Immature natural killer cell (primary cell): ENCODE results near the gene ANKFY1. TPM values are rescaled to one million over a fixed set of nuclear protein-coding genes. Genes with fewer than 3 reads are reported as not detected.
"Not testable (repeated sequence)": the region's sequence is repeated elsewhere in the genome, so short reads cannot be mapped to it uniquely, and the experiment has no call there.

Experiments used
- DNase-seq, 3 donors: peaks; one replicate each; pipeline ENCODE4 v3.0.0; 2022; ENCODE audit warnings: mixed read lengths in 1 of 3
- H3K27ac Mint-ChIP-seq, 6 donors: one replicate each; pipeline ENCODE4 v1.8.0; 2020; ENCODE audit warnings: mixed read lengths in 6 of 6, mild to moderate bottlenecking in 5 of 6, inconsistent platforms in 4 of 6, moderate library complexity in 3 of 6
- H3K27me3 Mint-ChIP-seq, 3 donors: one replicate each; pipeline ENCODE4 v1.8.0; 2020 to 2021; ENCODE audit warnings: low read depth in 3 of 3, mild to moderate bottlenecking in 3 of 3, mixed read lengths in 3 of 3, moderate library complexity in 3 of 3, inconsistent platforms in 1 of 3
- H3K36me3 Mint-ChIP-seq, 3 donors: one replicate each; pipeline ENCODE4 v1.8.0; 2020; ENCODE audit warnings: mixed read lengths in 3 of 3, inconsistent platforms in 2 of 3, mild to moderate bottlenecking in 2 of 3
- H3K4me1 Mint-ChIP-seq, 2 donors: one replicate each; pipeline ENCODE4 v1.8.0; 2020; ENCODE audit warnings: inconsistent platforms in 2 of 2, mild to moderate bottlenecking in 2 of 2, mixed read lengths in 2 of 2, moderate library complexity in 1 of 2
- H3K4me3 Mint-ChIP-seq, 5 donors: one replicate each; pipeline ENCODE4 v1.8.0; 2020; ENCODE audit warnings: mild to moderate bottlenecking in 5 of 5, mixed read lengths in 5 of 5, inconsistent platforms in 3 of 5, moderate library complexity in 3 of 5
- H3K9me3 Mint-ChIP-seq, 6 donors: one replicate each; pipeline ENCODE4 v1.8.0; 2020; ENCODE audit warnings: mild to moderate bottlenecking in 6 of 6, mixed read lengths in 6 of 6, inconsistent platforms in 4 of 6, moderate library complexity in 3 of 6
- polyA plus RNA-seq, 3 donors: library from polyadenylated mRNA; unstranded; fragments of 300-500 nt; fragmentation: Illumina TruSeq; gene quantifications; one replicate each; pipeline ENCODE4 v1.2.3, GENCODE V29; 2021

Gene ANKFY1
- polyA plus RNA-seq, 3 donors from 2014 or later: 7.8 to 19.3 (median 8.2) TPM

DNA sequence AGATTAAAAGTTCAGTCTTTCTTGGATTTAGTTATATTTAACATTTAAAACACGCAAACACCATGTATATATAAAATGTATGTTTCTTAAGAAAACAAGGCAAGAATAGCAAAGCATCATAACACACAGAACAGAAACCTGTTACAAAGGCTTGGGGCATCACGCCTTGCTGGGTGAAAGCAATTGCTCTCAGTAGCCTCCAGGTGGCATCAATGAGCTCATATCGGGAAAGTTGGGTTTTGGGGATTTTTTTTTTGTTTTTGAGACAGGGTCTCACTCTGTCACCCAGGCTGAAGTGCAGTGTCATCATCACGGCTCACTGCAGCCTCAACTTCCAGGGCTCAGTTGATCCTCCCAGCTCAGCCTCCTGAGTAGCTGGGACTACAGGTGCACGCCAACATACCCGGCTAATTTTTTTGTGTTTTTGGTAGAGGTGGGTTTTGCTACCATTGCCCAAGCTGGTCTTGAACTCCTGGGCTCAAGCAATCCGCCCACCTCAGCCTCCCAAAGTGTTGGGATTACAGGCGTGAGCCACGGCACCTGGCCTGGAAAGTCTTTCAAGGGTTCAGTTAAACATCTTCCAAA lies 63.9 kb downstream of the ANKFY1 start:
- peaks cover 0 to 2% (median 0%) of the 10 kb centered on the region in 3 donors for H3K27me3 Mint-ChIP-seq
- DNase-seq: peak; percentile 22 to 40 (median 26)
- no peaks in the 10 kb centered on the region for H3K4me1 Mint-ChIP-seq
- peaks cover 13 to 24% (median 21%) of the 10 kb centered on the region in 3 donors for H3K36me3 Mint-ChIP-seq
- no peak overlapping the region for H3K27ac Mint-ChIP-seq
- H3K4me3 Mint-ChIP-seq: no peak overlapping the region
- H3K9me3 Mint-ChIP-seq: no peaks in the 10 kb centered on the region

DNA sequence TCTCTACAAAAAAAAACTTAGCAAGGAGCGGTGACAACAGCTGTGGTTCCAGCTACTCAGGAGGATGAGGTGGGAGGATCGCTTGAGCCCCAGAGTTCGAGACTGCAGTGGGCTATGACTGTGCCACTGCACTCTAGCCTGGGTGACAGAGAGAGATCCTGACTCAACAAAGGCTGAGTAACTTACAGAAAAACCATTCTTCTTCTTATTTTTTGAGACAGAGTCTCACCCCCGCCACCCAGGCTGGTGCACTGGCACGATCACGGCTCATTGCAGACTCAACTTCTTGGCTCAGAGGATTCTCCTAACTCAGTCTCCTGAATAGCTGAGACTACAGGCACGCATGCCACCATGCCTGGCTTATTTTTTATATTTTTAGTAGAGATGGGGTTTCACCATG lies 64.8 kb downstream of the ANKFY1 start:
- H3K27me3 Mint-ChIP-seq: peaks cover 0 to 2% (median 0%) of the 10 kb centered on the region in 3 donors
- H3K36me3 Mint-ChIP-seq: peaks cover 14 to 23% (median 23%) of the 10 kb centered on the region in 3 donors
- no peak overlapping the region for H3K27ac Mint-ChIP-seq
- no peaks in the 10 kb centered on the region for H3K4me1 Mint-ChIP-seq
- DNase-seq: no peak
- H3K9me3 Mint-ChIP-seq: no peaks in the 10 kb centered on the region
- H3K4me3 Mint-ChIP-seq: no peak overlapping the region

DNA sequence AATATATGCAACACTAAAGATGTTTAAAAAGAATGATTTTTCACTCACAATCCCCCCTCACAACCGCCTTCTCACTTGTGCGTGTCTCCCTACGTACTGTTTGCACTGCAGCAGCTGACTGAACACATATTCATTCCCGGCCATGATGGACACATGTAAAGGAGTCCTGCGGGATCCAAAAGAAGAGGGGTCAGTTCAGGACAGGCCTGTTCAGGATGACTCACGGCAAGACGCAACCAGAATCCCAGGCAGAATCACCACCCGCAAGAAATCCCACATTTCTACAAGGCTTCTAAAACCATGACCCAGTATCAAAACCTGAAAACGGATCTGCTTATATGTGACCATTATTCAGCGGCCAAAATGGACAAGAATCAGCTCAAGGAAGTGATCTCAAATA lies 68.5 kb downstream of the ANKFY1 start:
- peak overlapping the region in 1 of 6 donors; percentile 37 for H3K27ac Mint-ChIP-seq
- H3K36me3 Mint-ChIP-seq: peaks cover 9 to 22% (median 19%) of the 10 kb centered on the region in 3 donors
- H3K27me3 Mint-ChIP-seq: peaks cover 0 to 2% (median 0%) of the 10 kb centered on the region in 3 donors
- no peak for DNase-seq
- no peak overlapping the region for H3K4me3 Mint-ChIP-seq
- no peaks in the 10 kb centered on the region for H3K9me3 Mint-ChIP-seq
- no peaks in the 10 kb centered on the region for H3K4me1 Mint-ChIP-seq

- DNase-seq: no peak
- Mint-ChIP-seq H3K27ac (no peak overlapping the region), H3K36me3 (peaks cover 9 to 22% (median 19%) of the 10 kb centered on the region in 3 donors), H3K9me3 (no peaks in the 10 kb centered on the region), H3K4me3 (no peak overlapping the region), H3K27me3 (peaks cover 0 to 2% (median 0%) of the 10 kb centered on the region in 3 donors), H3K4me1 (no peaks in the 10 kb centered on the region)
Measured at GRCh38 chr17:4194796-4195195, 69.0 kb downstream of the ANKFY1 start.

DNA sequence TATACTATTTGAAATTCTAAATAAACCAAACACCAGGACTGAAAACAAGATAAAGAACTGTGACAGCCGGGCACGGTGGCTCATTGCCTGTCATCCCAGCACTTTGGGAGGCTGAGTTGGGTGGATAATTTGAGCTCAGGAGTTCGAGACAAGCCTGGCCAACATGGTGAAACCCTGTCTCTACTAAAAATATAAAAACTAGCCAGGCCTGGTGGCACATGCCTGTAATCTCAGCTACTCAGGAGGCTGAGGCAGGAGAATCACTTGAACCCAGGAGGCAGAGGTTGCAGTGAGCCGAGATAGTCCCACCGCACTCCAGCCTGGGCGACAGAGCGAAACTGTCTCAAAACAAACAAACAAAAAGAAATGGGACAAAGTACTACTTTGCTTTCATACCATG lies 73.0 kb downstream of the ANKFY1 start:
- not testable (repeated sequence) for H3K4me3 Mint-ChIP-seq, DNase-seq, H3K27ac Mint-ChIP-seq, H3K9me3 Mint-ChIP-seq, H3K27me3 Mint-ChIP-seq
- H3K4me1 Mint-ChIP-seq: peaks cover 2 to 10% of the 10 kb centered on the region in 2 donors
- H3K36me3 Mint-ChIP-seq: peaks cover 9 to 39% (median 19%) of the 10 kb centered on the region in 3 donors

DNA sequence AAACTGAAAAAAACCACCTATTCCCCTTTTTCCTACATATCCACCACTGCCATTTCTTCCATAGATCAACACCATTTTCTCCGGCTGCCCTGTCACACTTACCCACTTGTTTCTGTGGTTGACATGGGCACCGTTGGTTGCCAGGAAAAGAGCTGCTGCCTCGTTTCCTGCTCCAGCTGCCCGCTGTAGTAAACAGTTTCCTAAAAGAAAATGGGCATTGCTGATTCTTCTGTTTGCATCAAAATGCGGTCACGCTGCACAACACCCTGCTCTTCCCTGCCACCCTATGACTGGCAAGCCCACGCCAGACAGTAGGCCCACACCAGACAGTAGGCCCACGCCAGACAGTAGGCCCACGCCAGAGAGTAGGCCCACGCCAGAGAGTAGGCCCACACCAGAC lies 74.5 kb downstream of the ANKFY1 start:
- no peaks in the 10 kb centered on the region for H3K9me3 Mint-ChIP-seq
- H3K4me1 Mint-ChIP-seq: peaks cover 2 to 10% of the 10 kb centered on the region in 2 donors
- peaks cover 0 to 2% (median 0%) of the 10 kb centered on the region in 3 donors for H3K27me3 Mint-ChIP-seq
- peak overlapping the region in 4 of 6 donors; percentile 3 to 85 (median 44) for H3K27ac Mint-ChIP-seq
- peaks cover under 1 to 27% (median 8%) of the 10 kb centered on the region in 3 donors for H3K36me3 Mint-ChIP-seq
- peak overlapping the region in 1 of 5 donors; percentile 13 for H3K4me3 Mint-ChIP-seq
- DNase-seq: no peak

- H3K27me3 Mint-ChIP-seq: peaks cover 0 to 2% (median 0%) of the 10 kb centered on the region in 3 donors
- peaks cover 12 to 36% (median 12%) of the 10 kb centered on the region in 3 donors for H3K36me3 Mint-ChIP-seq
- no peaks in the 10 kb centered on the region for H3K9me3 Mint-ChIP-seq
- H3K27ac Mint-ChIP-seq: no peak overlapping the region
- no peak for DNase-seq
- no peak overlapping the region for H3K4me3 Mint-ChIP-seq
- H3K4me1 Mint-ChIP-seq: peaks cover 2 to 10% of the 10 kb centered on the region in 2 donors
Measured at GRCh38 chr17:4188076-4188475, 75.7 kb downstream of the ANKFY1 start.

GRCh38 chr17:4187076-4187475 lies 76.7 kb downstream of the ANKFY1 start:
- Mint-ChIP-seq H3K4me3 (no peak overlapping the region), H3K27me3 (peaks cover 0 to 3% (median 2%) of the 10 kb centered on the region in 3 donors), H3K9me3 (no peaks in the 10 kb centered on the region), H3K4me1 (peaks cover 2 to 10% of the 10 kb centered on the region in 2 donors), H3K27ac (no peak overlapping the region), H3K36me3 (peaks cover 12 to 43% (median 17%) of the 10 kb centered on the region in 3 donors)
- no peak for DNase-seq

GRCh38 chr17:4186357-4186881 lies 77.4 kb downstream of the ANKFY1 start:
- H3K27ac Mint-ChIP-seq: no peak overlapping the region
- no peak for DNase-seq
- peaks cover 0 to 3% (median 2%) of the 10 kb centered on the region in 3 donors for H3K27me3 Mint-ChIP-seq
- H3K36me3 Mint-ChIP-seq: peaks cover 15 to 50% (median 22%) of the 10 kb centered on the region in 3 donors
- no peak overlapping the region for H3K4me3 Mint-ChIP-seq
- peaks cover 2 to 10% of the 10 kb centered on the region in 2 donors for H3K4me1 Mint-ChIP-seq
- H3K9me3 Mint-ChIP-seq: no peaks in the 10 kb centered on the region

DNA sequence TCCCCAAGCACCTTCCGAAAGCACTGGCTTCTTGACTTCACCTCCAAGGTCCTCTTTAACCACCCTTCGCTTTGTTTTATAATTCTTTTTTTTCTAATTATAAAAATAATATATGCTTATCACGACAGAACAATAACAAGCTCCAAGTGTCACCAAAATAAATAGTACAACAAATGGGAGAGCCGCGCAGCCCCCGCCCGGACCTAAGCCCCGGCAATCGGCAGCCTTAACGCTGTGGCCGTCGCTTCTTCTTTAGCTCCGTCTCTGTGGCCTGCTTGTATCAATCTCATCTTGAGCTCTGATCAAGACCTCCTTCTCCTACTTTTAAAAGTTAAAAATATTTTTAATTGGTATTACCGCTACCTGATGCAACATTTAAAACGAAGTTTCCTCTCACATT lies 78.1 kb downstream of the ANKFY1 start:
- peaks cover 2 to 10% of the 10 kb centered on the region in 2 donors for H3K4me1 Mint-ChIP-seq
- H3K27ac Mint-ChIP-seq: no peak overlapping the region
- DNase-seq: no peak
- H3K4me3 Mint-ChIP-seq: no peak overlapping the region
- H3K27me3 Mint-ChIP-seq: peaks cover 0 to 3% (median 2%) of the 10 kb centered on the region in 3 donors
- no peaks in the 10 kb centered on the region for H3K9me3 Mint-ChIP-seq
- peaks cover 15 to 53% (median 22%) of the 10 kb centered on the region in 3 donors for H3K36me3 Mint-ChIP-seq

DNA sequence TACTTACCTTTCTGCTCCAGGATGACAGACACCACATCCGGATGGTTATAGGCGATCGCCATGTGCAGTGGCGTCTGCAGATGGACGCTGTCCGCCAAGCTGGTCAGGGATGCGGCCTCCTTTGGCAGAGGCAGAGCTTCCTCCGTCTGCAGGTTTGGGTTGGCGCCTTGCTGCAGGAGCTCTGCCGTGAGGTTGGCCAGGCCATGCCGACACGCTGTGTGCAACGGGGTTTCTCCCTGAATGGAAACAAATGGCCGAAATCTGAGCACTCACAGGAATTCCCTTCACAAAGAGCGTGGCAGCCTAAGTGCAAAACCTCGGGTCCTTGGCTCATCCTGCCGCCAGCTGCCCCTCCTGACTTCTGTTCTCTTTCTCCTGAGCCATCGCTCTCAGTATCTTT lies 79.0 kb downstream of the ANKFY1 start:
- Mint-ChIP-seq H3K4me1 (peaks cover 2 to 10% of the 10 kb centered on the region in 2 donors), H3K36me3 (peaks cover 15 to 53% (median 22%) of the 10 kb centered on the region in 3 donors), H3K4me3 (no peak overlapping the region), H3K27ac (no peak overlapping the region), H3K9me3 (no peaks in the 10 kb centered on the region), H3K27me3 (peaks cover 0 to 3% (median 2%) of the 10 kb centered on the region in 3 donors)
- no peak for DNase-seq

DNA sequence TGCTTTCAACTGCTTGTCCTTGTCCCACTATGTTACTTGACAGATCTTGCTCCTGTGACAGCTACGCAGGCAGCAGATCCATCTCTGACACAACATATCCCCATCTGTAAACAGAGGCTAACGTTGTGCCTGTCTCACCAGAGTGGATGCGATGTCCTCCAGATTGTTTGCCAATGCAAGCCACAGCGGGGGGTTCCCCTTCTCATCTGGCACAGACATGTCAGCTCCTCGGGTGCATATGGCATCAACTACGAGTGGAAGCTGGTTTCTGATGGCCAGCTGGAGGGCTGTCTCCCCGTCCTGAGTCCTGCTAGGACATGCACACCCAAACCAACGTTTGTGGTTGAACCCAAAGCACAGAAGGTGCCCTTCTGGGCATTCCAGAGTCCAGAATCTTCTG lies 81.7 kb downstream of the ANKFY1 start:
- H3K36me3 Mint-ChIP-seq: peaks cover 21 to 67% (median 30%) of the 10 kb centered on the region in 3 donors
- H3K27ac Mint-ChIP-seq: no peak overlapping the region
- no peaks in the 10 kb centered on the region for H3K9me3 Mint-ChIP-seq
- DNase-seq: no peak
- no peak overlapping the region for H3K4me3 Mint-ChIP-seq
- peaks cover 6 to 9% of the 10 kb centered on the region in 2 donors for H3K4me1 Mint-ChIP-seq
- peaks cover 0 to 3% (median 2%) of the 10 kb centered on the region in 3 donors for H3K27me3 Mint-ChIP-seq

GRCh38 chr17:4180791-4181190 lies 83.0 kb downstream of the ANKFY1 start:
- no peak overlapping the region for H3K27ac Mint-ChIP-seq
- H3K4me3 Mint-ChIP-seq: no peak overlapping the region
- peaks cover 18 to 54% (median 30%) of the 10 kb centered on the region in 3 donors for H3K36me3 Mint-ChIP-seq
- DNase-seq: no peak
- peaks cover 0 to 5% (median 4%) of the 10 kb centered on the region in 3 donors for H3K27me3 Mint-ChIP-seq
- no peaks in the 10 kb centered on the region for H3K9me3 Mint-ChIP-seq
- H3K4me1 Mint-ChIP-seq: peaks cover 19 to 21% of the 10 kb centered on the region in 2 donors

- DNase-seq: no peak
- Mint-ChIP-seq H3K4me1 (peaks cover 35 to 36% of the 10 kb centered on the region in 2 donors), H3K9me3 (no peaks in the 10 kb centered on the region), H3K36me3 (peaks cover 18 to 49% (median 27%) of the 10 kb centered on the region in 3 donors), H3K27ac (peak overlapping the region in 2 of 6 donors; percentile 1 to 41), H3K4me3 (no peak overlapping the region), H3K27me3 (peaks cover 0 to 5% (median 4%) of the 10 kb centered on the region in 3 donors)
Measured at GRCh38 chr17:4179071-4179470, 84.7 kb downstream of the ANKFY1 start.
